HG03558 (cell line): ENCODE measurements around the gene DACT3.
A peak's percentile ranks its signal among the peaks of the same experiment; 100 is the strongest.

Source experiments
- ATAC-seq: cut with Tn5 transposase; IDR thresholded peaks from one replicate; pipeline ENCODE4 v1.9.1; 2021; ENCODE audit warnings: moderate number of reproducible peaks; ENCODE audit not compliant: unreplicated experiment; ENCODE audit errors: extremely low read depth

Gene DACT3

GRCh38 chr19:46602392-46603194 lies 58.4 kb downstream of the DACT3 start:
- ATAC-seq = no peak

GRCh38 chr19:46601318-46602224 lies 59.4 kb downstream of the DACT3 start, which contains the start of gene CALM3:
Gene CALM3 (plus strand): TSS chr19:46601330. CDS start chr19:46601435, 105 bp downstream.
- peak; percentile 4 for ATAC-seq

GRCh38 chr19:46600384-46601317 lies 60.3 kb downstream of the DACT3 start:
- ATAC-seq = peak; percentile 57

- ATAC-seq = no peak
These were observed 61.1 kb downstream of the DACT3 start for GRCh38 chr19:46599716-46600373.

- ATAC-seq = no peak
These were observed 62.5 kb downstream of the DACT3 start for GRCh38 chr19:46598372-46598917.
